Breast epithelium (tissue), 4 donors: ENCODE results near the gene KLF12. TPM values are rescaled to one million over a fixed set of nuclear protein-coding genes. Genes with fewer than 3 reads are reported as not detected.

Experiments
- DNase-seq, 2 donors: peaks; one replicate each; pipeline ENCODE4 v3.0.0-alpha.2; 2019; ENCODE audit warnings: low spot score in 2 of 2
- H3K27ac ChIP-seq, 2 donors: fragments of 200-600 bp; sonication (generic) in 1 of 2; one replicate each; pipeline ENCODE4 v1.5.1; 2016 to 2019; ENCODE audit warnings: mild to moderate bottlenecking in 1 of 2
- H3K27me3 ChIP-seq, 2 donors: fragments of 200-600 bp; sonication (generic) in 1 of 2; one replicate each; pipeline versions ENCODE4 v1.5.1 to v1.6.0; 2017 to 2019; ENCODE audit warnings: control low read depth in 1 of 2, mild to moderate bottlenecking in 1 of 2
- H3K36me3 ChIP-seq: fragments of 200-600 bp; one replicate; pipeline ENCODE4 v1.5.1; 2019
- H3K4me1 ChIP-seq, 2 donors: fragments of 200-600 bp; sonication (generic); one replicate each; pipeline ENCODE4 v1.5.1; 2016 to 2019; ENCODE audit warnings: control low read depth in 1 of 2
- H3K4me3 ChIP-seq, 3 donors: fragments of 200-600 bp; sonication (generic); 1 replicate in 2 of 3; 2 replicates in 1 of 3; pipeline ENCODE4 v1.5.1; 2016 to 2019; ENCODE audit warnings: mild to moderate bottlenecking in 3 of 3, moderate library complexity in 2 of 3
- H3K9me3 ChIP-seq, 2 donors: fragments of 200-600 bp; sonication (generic) in 1 of 2; one replicate each; pipeline ENCODE4 v1.5.1; 2016 to 2019; ENCODE audit warnings: control low read depth in 1 of 2
- POLR2A ChIP-seq: fragments of 450-650 bp; IDR thresholded peaks from one replicate; pipeline ENCODE4 v1.6.1; 2016; ENCODE audit warnings: antibody characterized with exemption, mild to moderate bottlenecking, moderate library complexity
- POLR2AphosphoS5 ChIP-seq, 3 donors: sonication (generic); formaldehyde crosslinking; IDR thresholded peaks; one replicate each; pipeline ENCODE4 v1.6.1; 2017; ENCODE audit warnings: antibody characterized with exemption in 3 of 3
- intact Hi-C: fragments of 100-400 bp; cut with DNase I; formaldehyde crosslinking; loops from one replicate; pipeline ENCODE4 v1.15.1; 2023; ENCODE audit warnings: low total_unique reads
- total RNA-seq, 3 donors: library from RNA; depleted of rRNA; stranded (reverse); fragments of >200 nt; gene quantifications; one replicate each; pipeline ENCODE4 v1.1.0, GENCODE V29; 2016
- TF ChIP-seq, protein P1 (sequence below), 3 donors: fragments of 450-650 bp; IDR thresholded peaks; one replicate each; pipeline ENCODE4 v1.5.1; 2016 to 2017; ENCODE audit warnings: antibody characterized with exemption in 3 of 3, mild to moderate bottlenecking in 3 of 3, moderate library complexity in 3 of 3

KLF12 gene
- total RNA-seq, 3 donors from 2014 or later = 8.5 to 13.6 (median 9.8) TPM

DNA sequence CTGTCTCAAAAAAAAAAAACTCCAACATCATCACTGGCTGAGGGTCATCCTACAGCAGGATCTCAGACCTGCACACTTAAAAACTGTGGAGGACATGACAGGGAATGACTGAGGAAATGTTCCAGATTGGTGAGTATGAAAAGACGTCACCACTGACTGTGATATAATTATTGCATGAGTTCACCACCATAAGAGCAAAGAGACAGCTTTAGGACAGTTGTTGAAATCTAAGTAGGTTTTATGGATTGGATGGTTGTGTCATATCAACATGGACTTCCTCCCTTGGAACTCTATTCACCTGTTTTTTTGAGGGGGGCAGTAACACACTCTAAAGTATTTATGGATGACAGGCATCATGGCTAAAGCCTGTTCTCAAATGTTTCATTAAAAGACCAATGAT is 31.5 kb downstream of the KLF12 start:
- H3K27me3 ChIP-seq = no peaks in the 10 kb centered on the region
- intact Hi-C loops = no loop called here
- no peaks in the 10 kb centered on the region for H3K36me3 ChIP-seq
- TF ChIP-seq POLR2AphosphoS5 (IDR thresholded peaks at IDR 0.05) = no peak
- TF ChIP-seq, protein P1, sequence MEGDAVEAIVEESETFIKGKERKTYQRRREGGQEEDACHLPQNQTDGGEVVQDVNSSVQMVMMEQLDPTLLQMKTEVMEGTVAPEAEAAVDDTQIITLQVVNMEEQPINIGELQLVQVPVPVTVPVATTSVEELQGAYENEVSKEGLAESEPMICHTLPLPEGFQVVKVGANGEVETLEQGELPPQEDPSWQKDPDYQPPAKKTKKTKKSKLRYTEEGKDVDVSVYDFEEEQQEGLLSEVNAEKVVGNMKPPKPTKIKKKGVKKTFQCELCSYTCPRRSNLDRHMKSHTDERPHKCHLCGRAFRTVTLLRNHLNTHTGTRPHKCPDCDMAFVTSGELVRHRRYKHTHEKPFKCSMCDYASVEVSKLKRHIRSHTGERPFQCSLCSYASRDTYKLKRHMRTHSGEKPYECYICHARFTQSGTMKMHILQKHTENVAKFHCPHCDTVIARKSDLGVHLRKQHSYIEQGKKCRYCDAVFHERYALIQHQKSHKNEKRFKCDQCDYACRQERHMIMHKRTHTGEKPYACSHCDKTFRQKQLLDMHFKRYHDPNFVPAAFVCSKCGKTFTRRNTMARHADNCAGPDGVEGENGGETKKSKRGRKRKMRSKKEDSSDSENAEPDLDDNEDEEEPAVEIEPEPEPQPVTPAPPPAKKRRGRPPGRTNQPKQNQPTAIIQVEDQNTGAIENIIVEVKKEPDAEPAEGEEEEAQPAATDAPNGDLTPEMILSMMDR (IDR thresholded peaks at IDR 0.05) = no peak
- no peak for TF ChIP-seq POLR2A
- H3K4me3 ChIP-seq = no peak overlapping the region
- no peak overlapping the region for H3K27ac ChIP-seq
- DNase-seq = no peak
- H3K9me3 ChIP-seq = no peaks in the 10 kb centered on the region
- no peaks in the 10 kb centered on the region for H3K4me1 ChIP-seq

DNA sequence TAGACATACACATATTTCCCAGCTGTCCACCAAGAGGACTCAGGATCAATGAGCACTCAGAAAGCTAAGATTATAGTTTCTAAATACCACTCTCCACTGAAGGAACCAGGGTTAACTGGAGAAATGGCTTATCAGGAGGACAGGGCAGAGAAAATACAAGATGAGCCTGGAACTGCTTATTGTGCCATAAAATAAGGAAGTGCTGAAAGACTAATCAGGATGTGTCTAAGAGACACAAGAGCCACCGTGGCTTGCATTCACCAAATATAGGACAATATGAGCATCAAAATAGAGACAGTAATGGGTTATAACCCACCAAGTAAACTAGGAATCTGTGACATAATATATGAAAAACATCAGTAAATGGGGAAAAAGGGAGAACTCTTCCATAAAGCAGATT is 32.8 kb downstream of the KLF12 start:
- intact Hi-C loops = no loop called here
- Histone ChIP-seq H3K27me3 (no peaks in the 10 kb centered on the region), H3K27ac (no peak overlapping the region), H3K4me1 (no peaks in the 10 kb centered on the region), H3K4me3 (no peak overlapping the region), H3K9me3 (no peaks in the 10 kb centered on the region), H3K36me3 (no peaks in the 10 kb centered on the region)
- no peak for DNase-seq
- TF ChIP-seq, protein P1 (IDR thresholded peaks at IDR 0.05) = no peak
- TF ChIP-seq POLR2A = no peak
- TF ChIP-seq POLR2AphosphoS5 (IDR thresholded peaks at IDR 0.05) = no peak

DNA sequence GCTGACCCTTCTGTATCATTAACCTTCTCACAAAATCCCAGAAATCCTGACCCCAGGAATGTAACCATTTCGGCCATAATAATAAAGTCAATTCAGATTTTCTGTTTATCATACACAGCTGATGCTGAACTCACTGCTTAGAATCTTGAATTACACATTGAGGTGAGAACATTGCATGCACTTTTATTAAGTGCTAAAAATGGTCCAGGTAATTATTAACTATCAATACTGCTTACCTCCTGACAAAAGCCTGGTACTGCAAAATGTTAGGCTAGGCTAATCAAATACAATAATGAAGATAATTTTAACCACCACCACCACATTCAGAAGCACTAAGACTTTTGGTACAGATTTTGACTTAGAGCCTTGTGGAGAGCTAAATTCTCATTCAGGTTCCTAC is 36.1 kb downstream of the KLF12 start:
- H3K9me3 ChIP-seq = no peaks in the 10 kb centered on the region
- DNase-seq = no peak
- no peaks in the 10 kb centered on the region for H3K27me3 ChIP-seq
- TF ChIP-seq POLR2AphosphoS5 (IDR thresholded peaks at IDR 0.05) (no peak), POLR2A (no peak)
- TF ChIP-seq, protein P1 (IDR thresholded peaks at IDR 0.05) = no peak
- no peaks in the 10 kb centered on the region for H3K36me3 ChIP-seq
- intact Hi-C loops = no loop called here
- no peak overlapping the region for H3K27ac ChIP-seq
- H3K4me3 ChIP-seq = no peak overlapping the region
- no peaks in the 10 kb centered on the region for H3K4me1 ChIP-seq

DNA sequence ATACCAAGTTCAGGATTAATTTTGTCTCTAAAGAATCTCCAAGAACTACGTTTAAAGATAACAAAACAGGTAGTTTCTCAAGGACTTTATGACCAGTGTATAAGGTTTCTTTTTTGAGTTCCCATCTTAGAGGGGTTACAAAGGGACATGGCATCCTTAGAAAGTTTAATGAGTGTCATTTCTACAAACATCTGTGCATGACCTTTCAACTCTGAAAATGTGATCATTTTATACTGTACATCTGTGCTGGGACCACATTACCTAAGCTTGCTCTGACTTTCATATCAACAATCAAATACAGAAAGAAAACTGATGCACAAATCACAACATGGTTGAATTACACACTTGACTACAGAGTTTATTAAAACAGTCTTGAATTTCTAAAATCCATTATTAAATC is 37.1 kb downstream of the KLF12 start:
- no peaks in the 10 kb centered on the region for H3K27me3 ChIP-seq
- no peaks in the 10 kb centered on the region for H3K9me3 ChIP-seq
- H3K4me1 ChIP-seq = no peaks in the 10 kb centered on the region
- intact Hi-C loops = no loop called here
- TF ChIP-seq, protein P1 (IDR thresholded peaks at IDR 0.05) = no peak
- TF ChIP-seq POLR2AphosphoS5 (IDR thresholded peaks at IDR 0.05) (no peak), POLR2A (no peak)
- no peak for DNase-seq
- no peak overlapping the region for H3K27ac ChIP-seq
- H3K36me3 ChIP-seq = no peaks in the 10 kb centered on the region
- no peak overlapping the region for H3K4me3 ChIP-seq

DNA sequence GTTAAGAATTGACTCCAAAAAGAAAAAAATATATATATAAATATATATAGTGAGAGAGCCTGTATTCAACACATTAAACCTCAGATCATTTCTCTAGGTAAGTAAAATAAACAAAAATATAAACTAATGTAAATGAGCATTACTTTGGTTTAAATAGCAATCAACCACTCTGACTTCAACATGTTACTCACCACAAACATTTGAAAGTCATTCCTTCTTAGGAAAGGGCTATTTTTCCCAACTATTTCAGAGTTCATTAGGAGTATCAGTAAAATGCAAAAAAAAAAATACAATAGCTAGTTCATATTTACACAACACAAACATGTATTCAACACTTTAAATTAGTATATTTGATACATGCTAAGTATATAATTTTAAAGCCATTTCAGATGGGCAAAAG is 40.5 kb downstream of the KLF12 start:
- TF ChIP-seq POLR2AphosphoS5 (IDR thresholded peaks at IDR 0.05) = no peak
- TF ChIP-seq, protein P1 (IDR thresholded peaks at IDR 0.05) = no peak
- TF ChIP-seq POLR2A = no peak
- H3K27ac ChIP-seq = no peak overlapping the region
- no peaks in the 10 kb centered on the region for H3K27me3 ChIP-seq
- no peaks in the 10 kb centered on the region for H3K9me3 ChIP-seq
- no peak for DNase-seq
- H3K36me3 ChIP-seq = no peaks in the 10 kb centered on the region
- no peaks in the 10 kb centered on the region for H3K4me1 ChIP-seq
- no peak overlapping the region for H3K4me3 ChIP-seq
- intact Hi-C loops = no loop called here
